GM18870 (cell line): ENCODE results near the gene SPTY2D1.
"Not testable (repeated sequence)": the region's sequence is repeated elsewhere in the genome, so short reads cannot be mapped to it uniquely, and the experiment has no call there.

Experiments used
- ATAC-seq: cut with Tn5 transposase; IDR thresholded peaks from one replicate; pipeline ENCODE4 v1.9.1; 2021; ENCODE audit warnings: moderate library complexity; ENCODE audit not compliant: unreplicated experiment

The SPTY2D1 gene

DNA sequence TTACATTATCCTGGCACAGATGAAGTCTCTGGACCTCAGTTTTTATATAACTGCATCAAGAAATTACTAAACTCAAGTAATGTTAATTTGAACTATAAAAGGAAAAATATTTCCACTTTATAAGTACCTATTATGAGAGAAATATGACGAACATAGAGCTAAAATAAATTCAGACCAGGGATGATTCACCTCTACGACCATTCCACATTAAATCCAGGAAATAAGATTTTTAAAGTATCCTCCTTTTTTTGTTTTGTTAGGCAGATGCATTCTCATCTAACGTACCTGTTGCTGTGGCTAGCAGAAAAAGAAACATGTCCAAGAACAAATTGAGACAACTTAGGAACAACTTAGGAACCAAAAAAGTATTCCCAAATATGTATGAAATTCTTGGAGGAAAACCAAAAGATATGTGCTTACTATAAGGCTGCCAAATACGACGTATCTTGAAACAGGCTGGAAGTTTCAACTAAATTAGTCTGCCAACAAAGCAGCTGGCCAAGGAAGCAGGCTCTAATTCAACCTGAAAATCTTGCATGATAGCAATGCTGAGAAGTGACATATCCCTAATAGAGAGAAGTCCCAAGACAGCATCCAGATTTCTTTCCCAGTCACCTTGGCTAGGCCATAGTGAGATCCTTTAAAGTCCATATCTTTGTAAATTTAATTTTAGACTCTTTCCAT, 15.7 kb downstream of the SPTY2D1 start:
- no peak for ATAC-seq

DNA sequence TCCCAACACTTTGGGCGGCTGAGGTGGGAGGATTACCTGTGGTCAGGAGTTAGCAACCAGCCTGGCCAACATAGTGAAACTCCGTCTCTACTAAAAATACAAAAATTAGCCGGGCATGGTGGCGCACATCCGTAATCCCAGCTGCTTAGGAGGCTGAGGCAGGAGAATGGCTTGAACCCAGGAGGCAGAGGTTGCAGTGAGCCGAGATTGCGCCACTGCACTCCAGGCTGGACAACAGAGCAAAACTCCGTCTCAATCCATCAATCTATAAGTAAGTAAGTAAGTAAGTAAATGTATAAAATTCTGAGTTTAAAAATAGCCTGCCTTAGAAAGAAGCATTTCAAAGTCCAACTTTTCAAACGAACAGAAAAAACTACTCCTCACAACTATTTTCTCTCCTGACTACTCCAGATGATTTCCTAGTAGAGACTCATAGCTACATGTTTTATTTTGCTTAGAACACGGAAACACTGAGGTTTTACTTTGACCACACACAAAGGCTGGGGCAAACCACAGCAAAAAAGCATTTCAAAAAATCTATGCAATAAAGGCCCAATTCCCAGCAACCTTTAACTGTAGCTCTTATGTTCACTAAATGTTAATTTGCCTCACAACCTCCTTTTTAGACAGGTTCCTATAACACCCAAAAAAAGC, 16.3 kb downstream of the SPTY2D1 start:
- ATAC-seq, result no peak

DNA sequence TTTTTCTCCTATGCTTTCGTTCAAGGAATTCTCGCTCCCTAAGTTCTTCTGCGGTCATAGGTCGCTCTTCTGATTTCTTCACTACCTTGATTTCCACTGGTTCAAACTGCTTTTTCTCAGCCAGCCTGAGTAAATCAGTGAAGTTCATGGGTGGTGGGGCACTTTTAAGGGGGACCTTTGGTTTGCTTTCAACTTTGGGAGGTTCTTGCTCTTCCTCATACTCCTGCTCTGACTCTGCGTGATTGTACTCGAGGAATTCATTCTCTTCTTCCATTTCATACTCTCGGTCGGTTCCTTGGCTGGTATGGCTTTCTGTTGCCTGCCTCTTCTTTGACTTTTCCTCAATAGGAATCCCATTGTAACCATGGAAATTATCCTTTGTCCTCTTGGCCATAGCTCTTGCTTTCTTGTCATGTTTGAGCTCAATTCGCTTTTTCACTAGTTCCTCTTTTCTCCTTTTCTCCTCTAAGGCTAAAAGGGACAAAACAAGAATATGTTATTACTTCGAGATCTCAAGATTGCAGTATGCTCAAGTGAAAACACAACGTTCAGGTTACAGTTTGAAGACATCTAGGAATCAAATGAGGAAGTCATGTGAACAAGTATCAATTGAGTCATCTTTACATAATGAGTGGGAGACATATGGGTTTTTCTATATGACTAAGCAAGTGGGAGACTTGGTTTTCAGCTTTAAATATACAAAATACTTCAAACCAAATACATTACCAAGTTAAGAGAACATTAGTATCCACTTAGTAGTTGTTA, 18.3 kb downstream of the SPTY2D1 start:
- ATAC-seq, result peak; percentile 96

DNA sequence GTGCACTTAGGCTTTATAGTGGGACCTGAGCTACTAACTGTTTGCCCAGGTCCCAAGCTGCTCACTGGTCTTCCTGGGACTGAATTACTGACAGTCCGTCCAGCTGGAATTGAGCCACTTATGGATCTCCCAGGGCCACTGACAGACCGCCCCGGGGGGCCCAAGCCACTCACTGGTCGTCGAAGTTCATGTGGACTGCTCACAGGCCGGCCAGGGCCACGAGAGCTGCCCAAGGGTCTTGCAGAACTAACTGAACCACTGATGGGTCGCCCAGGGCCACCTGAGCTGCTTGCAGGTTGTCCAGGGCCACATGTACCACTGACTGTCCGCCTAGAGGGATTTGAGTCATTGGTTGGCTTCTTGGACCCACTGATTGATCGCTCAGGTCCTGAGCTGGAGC, 19.5 kb downstream of the SPTY2D1 start:
- ATAC-seq, result no peak

DNA sequence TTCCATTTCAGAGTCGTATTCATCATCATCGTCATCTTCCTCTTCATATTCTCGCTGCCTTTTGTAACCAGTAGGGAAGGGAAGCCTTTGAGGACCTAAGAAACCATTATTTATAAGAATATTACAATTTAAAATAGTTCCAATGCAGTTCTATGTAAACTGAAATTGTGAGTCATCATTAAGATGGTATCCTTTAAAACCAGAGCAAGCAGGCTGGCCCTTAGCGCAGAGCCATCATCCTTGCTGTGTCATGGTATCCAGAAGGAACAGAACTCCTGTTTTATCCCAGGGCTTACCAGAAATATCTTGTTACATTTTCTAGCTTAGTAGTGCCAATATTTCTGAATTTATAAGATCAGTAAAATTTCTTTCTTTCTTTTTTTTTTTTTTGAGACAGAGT, 21.7 kb downstream of the SPTY2D1 start:
- no peak for ATAC-seq

DNA sequence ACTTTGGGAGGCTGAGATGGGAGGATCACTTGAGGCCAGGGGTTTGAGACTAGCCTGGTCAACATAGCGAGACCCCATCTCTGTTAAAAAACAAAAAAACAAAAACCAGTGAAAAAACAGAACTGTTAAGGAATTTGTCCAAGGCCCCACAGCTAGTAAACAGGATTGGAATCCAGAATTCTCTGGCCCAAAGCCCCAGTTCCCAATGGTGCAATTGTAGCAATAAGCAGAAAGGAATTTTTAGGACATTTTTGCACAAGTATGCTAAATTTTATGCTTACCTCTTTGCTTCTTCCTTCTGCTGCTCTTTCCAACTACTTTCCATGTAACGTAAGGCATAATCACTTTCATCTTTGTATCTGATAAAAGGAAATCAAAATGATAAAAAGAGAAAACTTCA, 22.9 kb downstream of the SPTY2D1 start:
- no peak for ATAC-seq

DNA sequence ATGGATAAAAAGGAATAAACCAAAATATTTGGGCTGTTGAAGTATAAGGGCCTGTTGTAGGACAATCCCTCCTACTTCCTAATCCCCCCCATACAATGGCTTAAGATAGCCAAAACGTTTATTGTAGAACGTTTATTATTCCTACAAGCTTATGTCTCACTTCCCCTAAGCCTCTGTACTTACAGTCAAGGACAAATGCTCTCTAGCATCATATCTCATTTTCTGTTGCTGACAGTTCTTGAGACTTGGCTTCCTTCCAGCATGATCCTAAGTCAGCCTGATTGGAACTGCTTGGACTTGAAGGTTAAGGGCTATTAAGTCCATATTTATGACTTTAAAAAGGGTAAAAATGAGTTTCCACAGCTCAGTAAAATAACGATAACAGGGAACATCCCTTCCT, 25.8 kb downstream of the SPTY2D1 start:
- ATAC-seq, result no peak

DNA sequence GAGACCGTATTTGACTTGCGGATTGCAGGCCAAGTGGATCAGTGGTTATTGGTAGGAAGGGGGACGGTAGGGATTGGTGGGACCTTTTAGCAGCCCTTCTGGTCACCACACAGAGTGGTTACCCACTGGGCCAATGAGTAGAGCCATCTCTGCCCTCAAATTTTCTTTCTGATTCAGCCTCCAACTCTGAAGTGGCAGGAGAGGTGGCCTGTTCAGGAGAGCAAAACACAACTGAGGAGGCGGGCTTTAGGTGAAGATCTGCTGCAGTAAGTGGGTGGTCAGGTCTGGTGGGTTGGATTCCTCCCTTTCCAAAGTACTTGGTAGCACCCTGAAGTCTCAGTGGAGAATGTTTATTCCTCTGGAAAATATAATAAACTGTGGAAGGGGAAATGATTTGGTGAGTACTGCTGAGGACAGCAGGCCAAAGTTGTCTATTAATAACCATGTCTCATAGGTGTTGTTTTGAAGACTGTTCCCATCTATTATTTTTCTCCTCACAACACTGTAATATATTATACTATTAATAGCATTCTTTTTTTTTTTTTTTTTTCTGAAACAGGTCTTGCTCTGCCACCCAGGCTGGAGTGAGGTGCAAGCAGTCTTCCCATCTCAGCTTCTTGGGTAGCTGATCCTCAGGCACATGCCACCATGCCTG, 33.1 kb downstream of the SPTY2D1 start:
- no peak for ATAC-seq

DNA sequence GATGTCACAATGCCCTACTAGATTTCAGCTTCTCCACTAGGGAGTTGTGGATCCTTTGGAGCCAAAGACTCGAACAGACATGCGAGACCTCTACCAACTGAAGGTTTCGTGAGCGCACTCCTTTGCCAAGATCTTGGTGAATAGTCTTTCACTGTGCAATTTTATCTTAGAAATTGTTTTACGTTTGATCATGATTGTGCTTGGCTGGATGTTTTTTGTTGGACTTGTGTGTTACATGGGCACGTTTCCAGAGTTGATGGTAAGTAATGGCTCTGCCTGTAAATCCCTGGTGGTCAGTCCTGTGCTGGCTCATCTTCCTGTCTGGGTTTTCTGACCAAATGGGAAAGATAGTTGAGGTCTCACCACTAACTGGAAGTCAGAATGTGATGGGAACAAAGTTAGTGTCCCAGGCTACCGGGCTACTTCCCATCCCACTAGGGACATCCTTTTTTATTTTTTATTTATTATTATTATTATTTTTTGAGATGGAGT, 34.4 kb downstream of the SPTY2D1 start, which contains the start of gene MISFA:
TSS of gene MISFA (plus strand) at position 51 of the 492 bp plus-strand sequence. CDS start at position 191, 140 bp downstream.
- no peak for ATAC-seq

DNA sequence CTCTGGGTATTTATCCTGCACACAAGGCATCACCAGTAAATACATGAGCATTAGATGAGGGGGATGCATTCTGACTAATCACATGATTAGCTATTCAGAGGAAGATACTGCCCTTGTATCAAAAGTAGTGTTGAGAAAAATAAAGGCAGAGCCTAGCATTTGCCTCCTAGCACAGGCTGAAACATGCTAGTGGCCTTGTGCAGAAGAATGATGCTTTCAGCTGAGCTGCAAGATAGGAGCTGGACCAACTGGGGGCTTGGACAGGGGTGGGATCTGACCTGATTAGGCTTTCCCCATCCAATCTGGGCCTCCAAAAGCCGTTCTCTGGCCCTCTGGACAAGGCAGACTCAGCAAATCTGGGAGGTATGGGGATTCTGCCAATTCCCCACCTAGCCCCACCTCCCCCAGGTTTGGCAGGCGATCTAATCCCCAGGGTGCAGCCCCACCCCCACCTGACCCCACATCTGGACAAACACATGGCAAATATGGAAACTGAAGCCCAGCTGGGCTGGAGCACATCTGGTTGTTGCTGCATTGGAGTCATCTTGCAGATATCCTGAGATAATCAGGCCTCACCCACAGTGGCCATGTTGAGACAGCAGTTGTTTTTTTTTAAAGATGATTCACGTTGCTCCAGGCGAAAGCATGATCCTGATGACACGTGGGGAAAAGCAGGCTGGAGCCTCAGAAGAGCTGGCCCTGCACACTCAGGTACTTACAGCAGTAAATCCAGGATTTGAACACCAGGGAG, 39.0 kb downstream of the SPTY2D1 start:
- no peak for ATAC-seq

DNA sequence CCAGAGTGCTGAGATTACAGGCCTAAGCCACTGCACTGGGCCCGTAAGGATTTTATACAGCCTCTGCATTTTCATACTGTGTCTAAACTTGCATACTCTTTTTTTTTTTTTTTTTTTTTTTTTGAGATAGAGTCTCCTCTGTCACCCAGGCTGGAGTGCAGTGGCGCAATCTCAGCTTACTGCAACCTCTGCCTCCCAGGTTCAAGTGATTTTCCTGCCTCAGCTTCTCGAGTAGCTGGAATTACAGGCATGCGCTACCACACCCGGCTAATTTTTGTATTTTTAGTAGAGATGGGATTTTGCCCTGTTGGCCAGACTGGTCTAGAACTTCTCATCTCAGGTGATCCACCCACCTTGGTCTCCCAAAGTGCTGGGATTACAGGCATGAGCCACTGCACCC, 40.1 kb downstream of the SPTY2D1 start:
- not testable (repeated sequence) for ATAC-seq

DNA sequence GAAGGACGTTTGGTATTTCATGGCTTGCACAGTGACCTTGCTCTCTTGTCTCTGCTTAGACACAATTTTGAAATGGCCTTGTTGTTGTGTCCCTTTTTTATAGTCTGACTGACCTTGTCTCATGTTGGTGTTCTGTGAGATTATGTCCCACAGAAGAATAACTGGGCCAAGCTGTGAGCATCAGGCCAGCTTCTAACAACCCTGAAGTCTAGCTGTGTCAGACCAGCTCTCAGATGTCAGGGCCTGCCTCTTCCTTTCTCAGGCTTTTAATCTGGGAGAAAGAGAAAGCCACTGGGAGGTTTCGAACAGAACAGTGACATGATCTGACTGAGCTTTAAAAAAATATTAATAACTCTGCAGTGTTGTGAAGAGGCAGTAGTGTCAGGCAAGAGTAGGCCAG, 43.6 kb downstream of the SPTY2D1 start:
- ATAC-seq, result no peak

DNA sequence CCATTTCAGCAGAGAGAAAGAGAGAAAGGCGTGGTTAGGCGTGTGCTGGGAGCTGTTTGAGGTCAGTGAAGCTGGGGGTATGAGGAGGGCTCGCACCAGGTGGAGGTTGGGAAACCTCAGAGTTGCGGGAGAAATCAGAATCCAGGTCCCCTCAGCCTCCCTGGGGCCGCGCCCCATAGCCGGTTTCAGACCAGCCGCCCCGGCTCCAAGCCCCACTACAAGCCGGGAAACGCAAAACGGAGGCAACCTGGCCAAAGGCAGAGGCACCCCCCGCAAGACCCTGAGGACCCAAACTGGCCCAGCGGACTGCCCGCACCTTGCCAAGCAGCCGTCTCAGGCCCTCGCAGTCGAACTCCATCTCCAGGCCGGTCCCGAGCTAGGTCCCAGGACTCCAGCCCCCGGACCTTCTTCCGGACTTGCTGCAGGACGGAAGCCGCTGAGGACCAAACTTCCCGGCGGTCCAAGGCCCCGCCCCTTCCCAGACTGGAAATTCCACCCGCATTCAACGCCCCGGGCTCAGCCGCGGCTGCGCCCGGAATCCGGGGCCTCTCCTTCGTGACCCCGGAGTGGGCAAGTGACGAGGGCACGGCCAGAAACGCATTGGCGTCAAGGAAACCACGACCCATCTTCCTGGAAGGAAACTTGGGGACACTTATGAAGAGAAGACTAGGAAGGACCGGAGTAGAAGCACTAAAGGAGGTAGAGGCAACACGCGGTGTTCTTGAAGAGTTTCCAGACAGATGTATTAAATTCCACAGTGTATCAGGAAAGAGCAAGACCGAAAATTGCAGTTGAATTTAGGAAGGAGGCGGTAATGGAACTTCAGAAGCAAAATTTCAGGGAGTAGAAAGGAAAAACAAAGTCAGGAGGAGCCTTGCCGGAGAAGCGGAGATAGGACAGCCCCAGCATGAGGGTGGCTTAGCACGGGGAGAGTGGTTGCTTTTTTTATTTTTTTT, 45.6 kb downstream of the SPTY2D1 start, which contains the start of gene UEVLD:
TSS of gene UEVLD (minus strand) at position 438 of the 956 bp plus-strand sequence. CDS start at position 358, 80 bp downstream.
- peak; percentile 46 for ATAC-seq

DNA sequence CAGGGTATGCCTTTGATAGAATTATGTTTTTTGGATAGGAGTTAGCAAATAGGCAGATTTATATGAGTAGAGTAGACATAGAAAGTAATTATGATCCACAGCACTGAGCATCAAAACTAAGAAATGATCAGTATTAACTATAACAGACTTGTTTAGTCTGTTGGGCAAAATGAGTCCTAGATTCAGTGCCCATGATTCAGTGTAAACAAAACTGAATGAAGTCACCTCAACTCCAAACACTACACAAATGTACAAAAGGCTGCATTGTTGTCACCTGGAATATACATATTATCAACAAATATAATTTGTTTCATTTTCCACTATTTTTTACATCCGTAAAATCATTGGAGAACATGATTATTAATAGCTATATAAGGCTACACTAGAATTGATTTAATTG, 52.3 kb downstream of the SPTY2D1 start:
- ATAC-seq, result no peak

DNA sequence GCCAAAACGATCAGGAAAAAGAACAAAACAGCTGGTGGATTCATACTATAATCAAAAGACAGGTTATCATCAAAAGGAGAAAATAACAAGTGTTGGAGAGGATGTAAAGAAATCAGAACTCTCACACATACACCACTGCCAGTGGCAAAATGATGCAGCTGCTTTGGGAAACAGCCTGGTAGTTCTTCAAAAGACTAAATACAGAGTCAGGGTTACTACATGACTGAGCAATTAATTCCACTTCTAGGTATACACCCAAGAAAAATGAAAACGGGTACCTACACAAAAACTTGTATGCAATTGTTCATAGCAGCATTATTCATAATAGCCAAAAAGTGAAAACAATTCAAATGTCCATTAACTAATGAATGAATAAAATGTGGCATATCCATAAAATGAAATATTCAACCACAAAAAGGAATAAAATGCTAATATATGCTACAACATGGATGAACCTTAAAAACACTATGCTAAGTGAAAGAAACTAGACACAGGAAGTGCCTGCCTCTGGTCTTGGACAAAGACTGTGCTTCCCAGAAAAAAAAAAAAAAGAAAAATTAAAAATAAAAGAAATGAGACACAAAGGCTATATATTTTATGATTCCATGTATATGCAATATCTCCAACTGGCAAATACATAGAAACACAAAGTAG, 53.9 kb downstream of the SPTY2D1 start:
- no peak for ATAC-seq

DNA sequence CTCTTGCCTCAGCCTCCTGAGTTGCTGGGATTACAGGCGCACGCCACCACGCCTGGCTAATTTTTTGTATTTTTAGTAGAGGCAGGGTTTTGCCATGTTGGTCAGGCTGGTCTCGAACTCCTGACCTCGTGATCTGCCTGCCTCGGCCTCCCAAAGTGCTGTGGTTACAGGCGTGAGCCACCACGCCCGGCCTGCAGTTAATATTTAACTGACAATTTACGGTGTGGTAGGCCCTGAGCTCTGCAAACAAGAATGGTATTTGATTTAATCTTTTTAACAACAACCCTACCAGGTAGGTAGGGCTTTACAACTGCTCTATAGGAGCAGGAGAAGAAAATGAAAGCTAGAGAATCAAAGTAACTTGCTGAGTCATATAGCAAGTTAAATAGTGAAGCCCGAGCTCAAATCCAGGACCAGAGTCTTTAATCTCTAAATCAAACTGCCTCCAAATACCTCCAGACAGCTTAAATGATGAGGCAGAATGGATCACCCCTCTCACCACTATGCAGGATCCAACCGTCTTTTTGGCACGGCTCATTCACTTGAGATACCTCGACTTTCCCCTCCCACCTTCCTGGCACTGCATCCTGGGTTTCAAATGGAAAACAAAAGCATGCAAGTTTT, 55.1 kb downstream of the SPTY2D1 start:
- peak; percentile 70 for ATAC-seq

DNA sequence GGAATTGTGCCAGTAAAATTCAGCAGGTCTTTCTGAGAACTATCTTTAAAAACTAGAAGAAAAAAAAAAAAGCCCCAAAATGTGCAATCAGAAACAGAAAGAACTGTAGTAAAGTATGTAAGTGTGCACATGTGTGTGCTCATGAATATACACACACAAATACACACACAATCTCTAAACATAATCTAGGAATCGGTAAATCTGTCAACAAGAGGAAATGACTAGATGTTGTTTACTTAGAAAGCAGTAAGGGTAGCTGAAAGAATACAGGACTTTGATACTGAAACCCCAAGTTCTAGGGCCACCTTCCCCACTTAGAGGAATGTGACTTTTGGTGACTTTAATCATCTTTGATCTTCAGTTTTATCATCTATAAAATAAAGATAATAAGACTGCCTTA, 58.8 kb downstream of the SPTY2D1 start:
- ATAC-seq, result no peak

DNA sequence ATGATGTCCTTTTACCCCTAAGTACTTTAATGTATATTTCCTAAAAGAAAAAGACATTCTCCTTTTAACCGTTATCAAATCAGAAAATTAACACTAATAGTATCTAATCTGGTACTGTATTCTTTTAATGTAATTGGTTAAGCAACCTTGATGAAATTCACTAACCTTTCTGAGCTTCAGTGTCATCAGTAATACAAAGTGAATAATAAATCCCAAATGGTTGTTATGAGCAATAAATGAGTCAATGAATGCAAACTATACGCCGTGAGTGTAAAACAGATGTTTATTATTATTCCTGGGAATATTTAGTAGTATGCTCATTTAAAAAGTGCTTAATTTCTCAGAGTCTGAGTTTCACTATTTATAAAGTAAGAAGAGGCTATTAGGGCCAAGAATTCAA, 67.1 kb downstream of the SPTY2D1 start:
- no peak for ATAC-seq
